ENCODE measurements around the gene ACVR1. TPM values are rescaled to one million over a fixed set of nuclear protein-coding genes. Genes with fewer than 3 reads are reported as not detected.

ACVR1 gene
- total RNA-seq, 1 donor from 2014 or later: 34.4 TPM

GRCh38 chr2:157751462-157752058, 124.6 kb downstream of the ACVR1 start:
- H3K4me1 ChIP-seq: no peaks in the 10 kb centered on the region
- ATAC-seq (no peak), DNase-seq (no peak)
- intact Hi-C loops (cut with DNase I): no loop called here
- TF ChIP-seq CTCF (IDR thresholded peaks at IDR 0.05): no peak
- H3K27ac ChIP-seq: no peak overlapping the region
- peaks cover 37% of the 10 kb centered on the region for H3K36me3 ChIP-seq
- H3K9me3 ChIP-seq: peaks cover 7% of the 10 kb centered on the region
- H3K27me3 ChIP-seq: no peaks in the 10 kb centered on the region
- H3K4me3 ChIP-seq: no peak overlapping the region

GRCh38 chr2:157749684-157750083, 126.4 kb downstream of the ACVR1 start:
- Histone ChIP-seq H3K36me3 (peaks cover 35% of the 10 kb centered on the region), H3K4me3 (no peak overlapping the region), H3K27ac (no peak overlapping the region), H3K27me3 (no peaks in the 10 kb centered on the region), H3K9me3 (no peaks in the 10 kb centered on the region), H3K4me1 (no peaks in the 10 kb centered on the region)
- no peak for TF ChIP-seq CTCF (IDR thresholded peaks at IDR 0.05)
- ATAC-seq: peak; percentile 19
- DNase-seq: no peak
- intact Hi-C loops (cut with DNase I): no loop called here

- TF ChIP-seq CTCF (IDR thresholded peaks at IDR 0.05): no peak
- Histone ChIP-seq H3K9me3 (no peaks in the 10 kb centered on the region), H3K36me3 (peaks cover 35% of the 10 kb centered on the region), H3K4me3 (no peak overlapping the region), H3K4me1 (no peaks in the 10 kb centered on the region), H3K27ac (no peak overlapping the region), H3K27me3 (no peaks in the 10 kb centered on the region)
- DNase-seq (no peak), ATAC-seq (no peak)
- intact Hi-C loops (cut with DNase I): no loop called here
Measured at GRCh38 chr2:157748371-157749142, 127.6 kb downstream of the ACVR1 start.

GRCh38 chr2:157747695-157748370, 128.3 kb downstream of the ACVR1 start:
- intact Hi-C loops (cut with DNase I): no loop called here
- no peak overlapping the region for H3K4me3 ChIP-seq
- peaks cover 28% of the 10 kb centered on the region for H3K36me3 ChIP-seq
- no peaks in the 10 kb centered on the region for H3K27me3 ChIP-seq
- TF ChIP-seq CTCF (IDR thresholded peaks at IDR 0.05): no peak
- DNase-seq: no peak
- peak; percentile 45 for ATAC-seq
- H3K27ac ChIP-seq: no peak overlapping the region
- H3K9me3 ChIP-seq: no peaks in the 10 kb centered on the region
- H3K4me1 ChIP-seq: no peaks in the 10 kb centered on the region

- H3K4me1 ChIP-seq: no peaks in the 10 kb centered on the region
- no peak overlapping the region for H3K27ac ChIP-seq
- DNase-seq: no peak
- TF ChIP-seq CTCF (IDR thresholded peaks at IDR 0.05): no peak
- no peak overlapping the region for H3K4me3 ChIP-seq
- peaks cover 22% of the 10 kb centered on the region for H3K36me3 ChIP-seq
- no peaks in the 10 kb centered on the region for H3K27me3 ChIP-seq
- no peaks in the 10 kb centered on the region for H3K9me3 ChIP-seq
- ATAC-seq: no peak
- intact Hi-C loops (cut with DNase I): no loop called here
Measured at GRCh38 chr2:157747280-157747679, 128.8 kb downstream of the ACVR1 start.
